Measurements from ENCODE around the gene SAMMSON.

Gene SAMMSON

DNA sequence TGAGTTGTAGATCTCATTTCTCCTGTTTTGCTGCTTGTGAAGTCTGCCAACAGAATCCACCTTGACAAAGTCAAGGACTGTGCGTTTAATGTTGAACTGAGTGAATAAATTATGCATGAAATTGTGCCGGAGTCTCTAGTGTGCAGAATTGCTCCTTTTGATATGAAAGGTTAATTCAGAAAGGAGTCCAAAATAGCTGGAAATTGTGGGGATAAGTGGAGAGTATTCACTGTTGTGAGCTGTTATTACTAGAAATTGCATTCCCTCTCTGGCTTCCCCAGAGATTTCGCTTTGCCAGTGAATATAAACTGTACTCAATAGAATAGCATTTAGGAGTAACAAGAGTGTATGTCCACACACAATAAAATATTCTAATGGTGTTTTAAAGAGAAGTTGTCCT, 43.1 kb downstream of the SAMMSON start:
- no peak for TF ChIP-seq EGR1 (IDR thresholded peaks at IDR 0.05)
- TF ChIP-seq NFIC (IDR thresholded peaks at IDR 0.05) = no peak
- TF ChIP-seq TAF1 (IDR thresholded peaks at IDR 0.05; ENCODE audit: low read depth) = no peak
- TF ChIP-seq EP300 (IDR thresholded peaks at IDR 0.05; ENCODE audit: borderline replicate concordance) = no peak
- TF ChIP-seq FOXM1 (IDR thresholded peaks at IDR 0.05; ENCODE audit: borderline replicate concordance, low read depth) = no peak
- TF ChIP-seq RAD21 (IDR thresholded peaks at IDR 0.05; ENCODE audit: low read depth) = no peak
- no peak for TF ChIP-seq TEAD4 (IDR thresholded peaks at IDR 0.05)
- no peak for TF ChIP-seq REST (IDR thresholded peaks at IDR 0.05; ENCODE audit: low read depth)

- TF ChIP-seq CREB1 (IDR thresholded peaks at IDR 0.05; ENCODE audit: low read depth) = no peak
- TF ChIP-seq FOXM1 (IDR thresholded peaks at IDR 0.05; ENCODE audit: borderline replicate concordance, low read depth) = no peak
- no peak for TF ChIP-seq TEAD4 (IDR thresholded peaks at IDR 0.05)
- TF ChIP-seq CEBPB (IDR thresholded peaks at IDR 0.05) = no peak
- no peak for TF ChIP-seq ZBTB7A (IDR thresholded peaks at IDR 0.05; ENCODE audit: low read depth)
- no peak for TF ChIP-seq RAD21 (IDR thresholded peaks at IDR 0.05; ENCODE audit: low read depth)
- TF ChIP-seq, protein P1, sequence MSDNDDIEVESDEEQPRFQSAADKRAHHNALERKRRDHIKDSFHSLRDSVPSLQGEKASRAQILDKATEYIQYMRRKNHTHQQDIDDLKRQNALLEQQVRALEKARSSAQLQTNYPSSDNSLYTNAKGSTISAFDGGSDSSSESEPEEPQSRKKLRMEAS (IDR thresholded peaks at IDR 0.05) = no peak
- no peak for TF ChIP-seq EGR1 (IDR thresholded peaks at IDR 0.05)
- TF ChIP-seq USF1 (IDR thresholded peaks at IDR 0.05) = no peak
- no peak for TF ChIP-seq YY1 (IDR thresholded peaks at IDR 0.05; ENCODE audit: low read depth)
- TF ChIP-seq EP300 (IDR thresholded peaks at IDR 0.05; ENCODE audit: borderline replicate concordance) = no peak
- TF ChIP-seq TCF12 (IDR thresholded peaks at IDR 0.05; ENCODE audit: low read depth) = no peak
Measured at GRCh38 chr3:70049761-70050160, 50.2 kb downstream of the SAMMSON start.

- no peak for TF ChIP-seq FOXM1 (IDR thresholded peaks at IDR 0.05; ENCODE audit: borderline replicate concordance, low read depth)
- TF ChIP-seq, protein P1 (IDR thresholded peaks at IDR 0.05) = no peak
- TF ChIP-seq TCF12 (IDR thresholded peaks at IDR 0.05; ENCODE audit: low read depth) = no peak
- TF ChIP-seq TAF1 (IDR thresholded peaks at IDR 0.05; ENCODE audit: low read depth) = no peak
- TF ChIP-seq TEAD4 (IDR thresholded peaks at IDR 0.05) = no peak
- TF ChIP-seq RAD21 (IDR thresholded peaks at IDR 0.05; ENCODE audit: low read depth) = no peak
Measured at GRCh38 chr3:70053293-70053692, 53.8 kb downstream of the SAMMSON start.

- TF ChIP-seq RAD21 (IDR thresholded peaks at IDR 0.05; ENCODE audit: low read depth) = no peak
- TF ChIP-seq USF1 (IDR thresholded peaks at IDR 0.05) = no peak
- TF ChIP-seq TCF12 (IDR thresholded peaks at IDR 0.05; ENCODE audit: low read depth) = no peak
- TF ChIP-seq, protein P1 (IDR thresholded peaks at IDR 0.05) = no peak
- no peak for TF ChIP-seq EP300 (IDR thresholded peaks at IDR 0.05; ENCODE audit: borderline replicate concordance)
Measured at GRCh38 chr3:70056081-70056480, 56.5 kb downstream of the SAMMSON start.

GRCh38 chr3:70057426-70057825, 57.9 kb downstream of the SAMMSON start:
- TF ChIP-seq RAD21 (IDR thresholded peaks at IDR 0.05; ENCODE audit: low read depth) (no peak), CEBPB (IDR thresholded peaks at IDR 0.05) (no peak), FOXM1 (IDR thresholded peaks at IDR 0.05; ENCODE audit: borderline replicate concordance, low read depth) (no peak), YY1 (IDR thresholded peaks at IDR 0.05; ENCODE audit: low read depth) (no peak)

- TF ChIP-seq REST (IDR thresholded peaks at IDR 0.05; ENCODE audit: low read depth) (no peak), USF1 (IDR thresholded peaks at IDR 0.05) (no peak), ZBTB7A (IDR thresholded peaks at IDR 0.05; ENCODE audit: low read depth) (no peak), CREB1 (IDR thresholded peaks at IDR 0.05; ENCODE audit: low read depth) (no peak), TCF12 (IDR thresholded peaks at IDR 0.05; ENCODE audit: low read depth) (no peak)
Measured at GRCh38 chr3:70061096-70061495, 61.6 kb downstream of the SAMMSON start.

Data from Ishikawa (cell line).